HFFc6 (cell line): ENCODE measurements around the gene CACTIN. TPM values are rescaled to one million over a fixed set of nuclear protein-coding genes. Genes with fewer than 3 reads are reported as not detected.

Experiments used
- DNase-seq: peaks from one replicate; pipeline ENCODE4 v3.0.0-alpha.2; 2018
- H3K27ac Mint-ChIP-seq: 2 replicates; pipeline ENCODE4 v1.8.0; 2020; ENCODE audit warnings: mild to moderate bottlenecking, mixed read lengths
- H3K27me3 Mint-ChIP-seq: 2 replicates; pipeline ENCODE4 v1.8.0; 2021; ENCODE audit warnings: mild to moderate bottlenecking, moderate library complexity, mixed read lengths; ENCODE audit not compliant: insufficient read depth
- H3K36me3 Mint-ChIP-seq: 2 replicates; pipeline ENCODE4 v1.8.0; 2021; ENCODE audit warnings: low read depth, mixed read lengths
- H3K4me1 Mint-ChIP-seq: 2 replicates; pipeline ENCODE4 v1.8.0; 2020; ENCODE audit warnings: low read depth, mixed read lengths
- H3K4me3 Mint-ChIP-seq: 2 replicates; pipeline ENCODE4 v1.8.0; 2020; ENCODE audit warnings: mild to moderate bottlenecking, moderate library complexity, mixed read lengths
- H3K9me3 Mint-ChIP-seq: 2 replicates; pipeline ENCODE4 v1.8.0; 2020; ENCODE audit warnings: mild to moderate bottlenecking, mixed read lengths
- total RNA-seq, 6 experiments: library from RNA; stranded (reverse); fragmentation: NEBNext Ultra II Directional; extraction: Animal tissue kit (Norgen Biotek cat#: 25700); gene quantifications; 2 replicates in 1 of 6; 3 replicates in 5 of 6; pipeline ENCODE4 v1.2.3, GENCODE V29; 2021
- TF ChIP-seq, protein P1 (sequence below): fragments of 200-600 bp; sonication (generic); IDR thresholded peaks from 2 replicates; pipeline ENCODE4 v1.5.0; 2021; ENCODE audit warnings: antibody characterized with exemption, mild to moderate bottlenecking

Gene CACTIN
- total RNA-seq, 6 experiments from 2014 or later: 22.7 to 25.3 (median 24.9) TPM

DNA sequence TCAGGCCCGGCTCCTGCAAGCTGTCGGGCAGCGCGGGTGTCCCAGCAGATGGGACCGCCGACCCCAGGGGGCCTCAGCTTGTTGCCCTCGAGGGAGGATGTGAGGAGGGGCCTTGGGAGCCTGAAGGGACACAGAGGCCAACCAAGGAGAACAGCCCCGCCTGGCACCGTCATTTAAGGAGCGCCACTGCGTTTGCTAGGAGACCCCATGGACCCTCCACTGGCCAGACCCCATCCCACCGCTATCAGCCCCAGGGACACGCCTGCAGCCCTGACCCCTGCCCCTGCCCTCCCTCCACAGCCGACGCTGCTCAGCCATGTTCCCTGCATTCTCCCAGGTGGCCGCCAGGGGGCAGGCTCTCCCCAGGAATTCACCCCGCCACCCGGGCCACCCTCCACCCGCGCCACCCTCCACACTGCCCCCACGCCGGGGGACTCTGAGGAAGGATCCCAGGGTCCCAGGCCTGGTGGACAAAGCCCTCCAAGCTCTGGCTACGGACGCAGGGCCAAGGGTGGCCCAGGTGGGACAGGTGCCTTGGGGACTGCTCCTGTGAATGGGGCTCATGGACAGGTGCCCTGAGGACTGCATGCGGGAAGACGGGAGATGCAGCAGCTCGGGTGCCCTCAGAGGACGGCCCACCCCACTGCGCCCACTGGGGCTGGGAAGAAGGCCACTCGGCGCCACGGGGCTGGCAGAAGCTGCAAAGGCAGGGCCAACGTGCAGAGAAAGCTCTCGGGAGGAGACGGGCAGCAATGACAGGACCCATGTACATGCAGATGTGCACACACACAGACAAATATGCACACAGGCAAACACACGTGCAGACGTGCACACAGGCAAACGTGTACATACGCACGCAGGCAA, 39.3 kb upstream of the CACTIN start:
- H3K4me3 Mint-ChIP-seq: no peak overlapping the region
- no peaks in the 10 kb centered on the region for H3K9me3 Mint-ChIP-seq
- H3K27me3 Mint-ChIP-seq: peaks cover 4% of the 10 kb centered on the region
- no peak overlapping the region for H3K27ac Mint-ChIP-seq
- DNase-seq: no peak
- TF ChIP-seq, protein P1, sequence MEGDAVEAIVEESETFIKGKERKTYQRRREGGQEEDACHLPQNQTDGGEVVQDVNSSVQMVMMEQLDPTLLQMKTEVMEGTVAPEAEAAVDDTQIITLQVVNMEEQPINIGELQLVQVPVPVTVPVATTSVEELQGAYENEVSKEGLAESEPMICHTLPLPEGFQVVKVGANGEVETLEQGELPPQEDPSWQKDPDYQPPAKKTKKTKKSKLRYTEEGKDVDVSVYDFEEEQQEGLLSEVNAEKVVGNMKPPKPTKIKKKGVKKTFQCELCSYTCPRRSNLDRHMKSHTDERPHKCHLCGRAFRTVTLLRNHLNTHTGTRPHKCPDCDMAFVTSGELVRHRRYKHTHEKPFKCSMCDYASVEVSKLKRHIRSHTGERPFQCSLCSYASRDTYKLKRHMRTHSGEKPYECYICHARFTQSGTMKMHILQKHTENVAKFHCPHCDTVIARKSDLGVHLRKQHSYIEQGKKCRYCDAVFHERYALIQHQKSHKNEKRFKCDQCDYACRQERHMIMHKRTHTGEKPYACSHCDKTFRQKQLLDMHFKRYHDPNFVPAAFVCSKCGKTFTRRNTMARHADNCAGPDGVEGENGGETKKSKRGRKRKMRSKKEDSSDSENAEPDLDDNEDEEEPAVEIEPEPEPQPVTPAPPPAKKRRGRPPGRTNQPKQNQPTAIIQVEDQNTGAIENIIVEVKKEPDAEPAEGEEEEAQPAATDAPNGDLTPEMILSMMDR: peak; percentile 100
- peaks cover 16% of the 10 kb centered on the region for H3K36me3 Mint-ChIP-seq
- H3K4me1 Mint-ChIP-seq: peaks cover 33% of the 10 kb centered on the region

DNA sequence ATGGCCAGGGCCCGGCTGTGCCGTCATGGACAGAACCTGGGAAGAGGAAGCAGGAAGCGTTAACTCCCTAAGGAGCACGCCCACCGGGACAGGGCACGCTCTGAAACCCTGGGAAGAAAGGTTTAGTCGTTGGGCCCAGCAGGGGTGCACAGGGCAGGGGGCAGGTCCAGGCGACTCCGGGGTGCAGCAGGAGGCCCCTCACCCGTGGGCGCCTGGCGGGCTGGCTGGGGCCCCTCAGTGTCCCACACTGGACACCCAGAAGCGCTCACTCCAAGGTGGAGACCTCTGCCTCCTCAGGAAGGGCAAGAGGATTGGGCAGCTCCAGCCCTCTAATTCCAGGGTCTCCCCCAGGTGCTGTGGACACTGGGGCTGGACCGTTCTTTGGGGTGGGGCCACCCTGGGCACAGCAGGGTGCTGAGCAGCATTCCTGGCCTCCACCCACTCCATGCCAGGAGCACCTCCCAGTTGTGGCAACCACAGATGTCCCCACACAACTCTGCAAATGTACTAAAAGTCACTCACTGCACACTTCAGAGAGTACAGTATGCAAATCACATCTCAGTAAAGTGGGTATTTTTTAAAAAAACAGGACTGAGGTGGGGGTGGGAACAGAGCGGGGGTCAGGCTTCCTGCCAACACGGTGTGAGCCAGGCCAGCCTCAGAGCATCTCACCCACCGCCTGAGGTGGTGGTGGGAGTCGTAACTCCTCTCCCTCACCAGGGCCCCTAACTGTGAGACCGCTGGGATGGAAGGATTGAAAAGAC, 38.5 kb upstream of the CACTIN start:
- no peaks in the 10 kb centered on the region for H3K9me3 Mint-ChIP-seq
- TF ChIP-seq, protein P1: no peak
- peaks cover 21% of the 10 kb centered on the region for H3K36me3 Mint-ChIP-seq
- H3K27me3 Mint-ChIP-seq: peaks cover 2% of the 10 kb centered on the region; the same call in 1 of the 2 replicates
- no peak overlapping the region for H3K4me3 Mint-ChIP-seq
- no peak for DNase-seq
- H3K4me1 Mint-ChIP-seq: peaks cover 24% of the 10 kb centered on the region
- no peak overlapping the region for H3K27ac Mint-ChIP-seq

DNA sequence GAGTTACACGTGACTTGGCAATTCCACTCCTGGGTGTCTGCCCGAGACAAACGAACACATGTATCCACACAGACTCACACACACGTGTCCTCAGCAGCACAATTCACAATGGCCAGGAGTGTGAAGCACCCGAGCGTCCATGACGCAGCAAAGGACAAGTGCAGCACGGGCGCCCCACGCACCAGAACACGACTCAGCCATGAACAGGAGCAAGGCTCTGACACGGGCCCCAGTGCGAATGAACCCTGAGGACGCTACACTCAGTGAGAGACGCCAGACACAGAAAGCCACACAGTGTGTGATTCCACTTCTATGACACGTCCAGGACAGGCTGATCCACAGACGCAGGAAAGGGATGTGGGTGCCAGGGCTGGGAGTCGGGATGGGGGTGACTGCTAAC, 37.2 kb upstream of the CACTIN start:
- no peak for DNase-seq
- Mint-ChIP-seq H3K4me3 (no peak overlapping the region), H3K4me1 (peaks cover 14% of the 10 kb centered on the region), H3K27me3 (peaks cover 2% of the 10 kb centered on the region; the same call in 1 of the 2 replicates), H3K9me3 (no peaks in the 10 kb centered on the region), H3K36me3 (peaks cover 21% of the 10 kb centered on the region), H3K27ac (no peak overlapping the region)
- TF ChIP-seq, protein P1: no peak

DNA sequence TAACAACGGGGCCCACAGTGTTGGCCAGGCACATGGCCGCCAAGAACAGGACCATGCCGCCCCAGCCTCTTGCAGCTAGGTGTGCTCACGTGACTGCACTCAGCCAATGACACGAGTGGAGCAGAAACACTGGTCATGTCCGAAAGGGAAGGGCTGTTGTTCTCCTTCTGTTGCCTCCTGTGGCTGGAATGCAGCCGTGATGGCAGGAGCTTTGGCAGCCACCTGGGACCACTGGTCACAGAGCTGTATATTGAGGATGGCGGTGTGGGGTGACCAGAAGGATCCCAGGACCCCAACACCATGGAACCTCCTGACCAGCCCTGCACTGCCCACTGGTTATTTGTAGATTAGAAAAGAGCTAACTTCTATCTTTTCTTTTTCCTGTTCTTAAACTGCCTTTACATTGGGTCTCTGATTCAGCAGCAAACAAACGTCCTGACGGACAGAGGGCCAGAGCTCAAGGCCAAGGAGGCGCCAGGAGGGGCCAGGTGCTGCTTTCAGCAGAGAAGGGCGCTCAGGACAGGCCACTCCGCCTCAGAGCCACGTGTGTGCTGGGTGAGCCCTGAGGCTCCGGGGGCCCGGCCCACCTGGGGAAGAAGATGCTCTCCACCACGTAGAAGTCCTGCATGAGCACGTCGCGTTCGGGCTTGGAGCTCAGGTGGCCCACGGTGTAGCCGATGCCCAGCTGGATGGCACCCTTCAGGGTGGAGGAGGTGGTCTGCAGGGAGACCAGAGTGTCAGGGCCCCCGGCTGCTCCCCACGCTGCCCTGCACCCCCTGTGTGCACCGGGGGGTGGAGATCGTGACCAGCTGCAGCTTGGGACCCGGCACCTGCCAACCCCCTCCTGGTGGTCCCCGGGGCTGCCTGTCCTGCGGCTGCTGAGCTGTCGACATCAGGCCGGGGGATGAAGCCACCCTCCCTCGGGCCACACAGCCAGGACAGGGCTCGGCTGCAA, 35.0 kb upstream of the CACTIN start:
- no peaks in the 10 kb centered on the region for H3K9me3 Mint-ChIP-seq
- H3K36me3 Mint-ChIP-seq: peaks cover 29% of the 10 kb centered on the region
- H3K4me1 Mint-ChIP-seq: peaks cover 7% of the 10 kb centered on the region
- no peaks in the 10 kb centered on the region for H3K27me3 Mint-ChIP-seq
- TF ChIP-seq, protein P1: no peak
- DNase-seq: no peak
- H3K4me3 Mint-ChIP-seq: no peak overlapping the region
- H3K27ac Mint-ChIP-seq: no peak overlapping the region
